HUES48 (cell line): ENCODE data around the gene ANTXR1.

ENCODE experiments used
- H3K27ac ChIP-seq: one replicate; pipeline ENCODE4 v1.7.0; 2013; ENCODE audit warnings: low read depth, low read length, inconsistent platforms
- H3K27me3 ChIP-seq: 2 replicates; pipeline ENCODE4 v1.6.1; 2013; ENCODE audit warnings: mild to moderate bottlenecking, low read length; ENCODE audit not compliant: control insufficient read depth, insufficient read depth
- H3K36me3 ChIP-seq: 2 replicates; pipeline ENCODE4 v1.6.1; 2013; ENCODE audit warnings: low read length; ENCODE audit not compliant: control insufficient read depth, insufficient read depth
- H3K4me1 ChIP-seq: 2 replicates; pipeline ENCODE4 v1.6.1; 2013; ENCODE audit warnings: mild to moderate bottlenecking, low read length; ENCODE audit not compliant: control insufficient read depth, insufficient read depth
- H3K4me3 ChIP-seq: 2 replicates; pipeline ENCODE4 v1.5.1; 2013; ENCODE audit warnings: mild to moderate bottlenecking, low read depth, low read length
- H3K9ac ChIP-seq: 2 replicates; pipeline ENCODE4 v1.6.1; 2013; ENCODE audit warnings: mild to moderate bottlenecking, low read depth, low read length, moderate library complexity
- H3K9me3 ChIP-seq: 2 replicates; pipeline ENCODE4 v1.6.1; 2013; ENCODE audit warnings: low read length; ENCODE audit not compliant: control insufficient read depth, insufficient read depth

The ANTXR1 gene

GRCh38 chr2:69285379-69285894, 272.5 kb downstream of the ANTXR1 start:
- H3K4me3 ChIP-seq, result no peak overlapping the region
- no peaks in the 10 kb centered on the region for H3K36me3 ChIP-seq
- no peaks in the 10 kb centered on the region for H3K9me3 ChIP-seq
- no peak overlapping the region for H3K27ac ChIP-seq
- H3K27me3 ChIP-seq, result no peaks in the 10 kb centered on the region
- H3K4me1 ChIP-seq, result no peaks in the 10 kb centered on the region
- H3K9ac ChIP-seq, result no peak overlapping the region

- H3K9me3 ChIP-seq, result no peaks in the 10 kb centered on the region
- no peak overlapping the region for H3K27ac ChIP-seq
- H3K4me1 ChIP-seq, result no peaks in the 10 kb centered on the region
Measured at GRCh38 chr2:69287544-69287943, 274.6 kb downstream of the ANTXR1 start.

GRCh38 chr2:69288429-69288828, 275.4 kb downstream of the ANTXR1 start:
- no peaks in the 10 kb centered on the region for H3K4me1 ChIP-seq
- no peaks in the 10 kb centered on the region for H3K36me3 ChIP-seq
- H3K9ac ChIP-seq, result no peak overlapping the region
- H3K9me3 ChIP-seq, result no peaks in the 10 kb centered on the region
- H3K27me3 ChIP-seq, result no peaks in the 10 kb centered on the region
- no peak overlapping the region for H3K27ac ChIP-seq
- H3K4me3 ChIP-seq, result no peak overlapping the region

More at GRCh38 chr2:69287544-69287943, 274.6 kb downstream of the ANTXR1 start:
- Histone ChIP-seq H3K4me3 (no peak overlapping the region), H3K9ac (no peak overlapping the region), H3K27me3 (no peaks in the 10 kb centered on the region), H3K36me3 (no peaks in the 10 kb centered on the region)

GRCh38 chr2:69291004-69291650, 278.1 kb downstream of the ANTXR1 start:
- no peaks in the 10 kb centered on the region for H3K27me3 ChIP-seq
- no peaks in the 10 kb centered on the region for H3K4me1 ChIP-seq
- H3K9ac ChIP-seq, result no peak overlapping the region
- H3K27ac ChIP-seq, result no peak overlapping the region
- H3K4me3 ChIP-seq, result no peak overlapping the region
- H3K9me3 ChIP-seq, result no peaks in the 10 kb centered on the region
- H3K36me3 ChIP-seq, result no peaks in the 10 kb centered on the region

- no peaks in the 10 kb centered on the region for H3K27me3 ChIP-seq
- no peaks in the 10 kb centered on the region for H3K9me3 ChIP-seq
- no peaks in the 10 kb centered on the region for H3K4me1 ChIP-seq
- no peak overlapping the region for H3K27ac ChIP-seq
- no peaks in the 10 kb centered on the region for H3K36me3 ChIP-seq
- H3K9ac ChIP-seq, result no peak overlapping the region
- no peak overlapping the region for H3K4me3 ChIP-seq
Measured at GRCh38 chr2:69291721-69292120, 278.7 kb downstream of the ANTXR1 start.

- Histone ChIP-seq H3K4me3 (no peak overlapping the region), H3K4me1 (no peaks in the 10 kb centered on the region), H3K27ac (no peak overlapping the region), H3K27me3 (no peaks in the 10 kb centered on the region), H3K9ac (no peak overlapping the region), H3K9me3 (no peaks in the 10 kb centered on the region), H3K36me3 (no peaks in the 10 kb centered on the region)
Measured at GRCh38 chr2:69292256-69292655, 279.3 kb downstream of the ANTXR1 start.

GRCh38 chr2:69296421-69296820, 283.4 kb downstream of the ANTXR1 start:
- H3K9ac ChIP-seq, result no peak overlapping the region
- no peaks in the 10 kb centered on the region for H3K36me3 ChIP-seq
- no peaks in the 10 kb centered on the region for H3K4me1 ChIP-seq
- H3K9me3 ChIP-seq, result no peaks in the 10 kb centered on the region
- no peak overlapping the region for H3K4me3 ChIP-seq
- no peaks in the 10 kb centered on the region for H3K27me3 ChIP-seq
- H3K27ac ChIP-seq, result no peak overlapping the region

GRCh38 chr2:69297216-69297615, 284.2 kb downstream of the ANTXR1 start:
- no peak overlapping the region for H3K9ac ChIP-seq
- H3K4me1 ChIP-seq, result no peaks in the 10 kb centered on the region
- no peak overlapping the region for H3K27ac ChIP-seq

GRCh38 chr2:69298261-69298660, 285.3 kb downstream of the ANTXR1 start:
- no peak overlapping the region for H3K27ac ChIP-seq
- no peaks in the 10 kb centered on the region for H3K9me3 ChIP-seq
- H3K27me3 ChIP-seq, result no peaks in the 10 kb centered on the region
- H3K36me3 ChIP-seq, result no peaks in the 10 kb centered on the region
- no peak overlapping the region for H3K4me3 ChIP-seq
- no peak overlapping the region for H3K9ac ChIP-seq
- no peaks in the 10 kb centered on the region for H3K4me1 ChIP-seq

More at GRCh38 chr2:69297216-69297615, 284.2 kb downstream of the ANTXR1 start:
- H3K36me3 ChIP-seq, result no peaks in the 10 kb centered on the region
- no peaks in the 10 kb centered on the region for H3K9me3 ChIP-seq
- no peaks in the 10 kb centered on the region for H3K27me3 ChIP-seq
- H3K4me3 ChIP-seq, result no peak overlapping the region

GRCh38 chr2:69298862-69299261, 285.9 kb downstream of the ANTXR1 start:
- Histone ChIP-seq H3K9ac (no peak overlapping the region), H3K27me3 (no peaks in the 10 kb centered on the region), H3K4me3 (no peak overlapping the region), H3K9me3 (no peaks in the 10 kb centered on the region), H3K36me3 (no peaks in the 10 kb centered on the region), H3K4me1 (no peaks in the 10 kb centered on the region), H3K27ac (no peak overlapping the region)
